ENCODE measurements around the gene NXF1.

GRCh38 chr11:62842171-62842741 is 37.0 kb upstream of the NXF1 start:
- TF ChIP-seq CTCF (IDR thresholded peaks at IDR 0.05) (no peak), EZH2 (IDR thresholded peaks at IDR 0.05; ENCODE audit: borderline replicate concordance, insufficient read depth, low read depth, low read length, poor library complexity, severe bottlenecking) (no peak)

All from B cell (primary cell).